Colon (tissue), 2 donors: ENCODE data around the gene PIK3CD.
"Not testable (repeated sequence)": the region's sequence is repeated elsewhere in the genome, so short reads cannot be mapped to it uniquely, and the experiment has no call there.

Source experiments
- FAIRE-seq: peaks from 2 replicates; lab custom pipeline; 2012; peaks lifted over from hg19 to GRCh38; lab: Jason Lieb, UNC
- donor health status: control.
- donor health status: control.

The PIK3CD gene

GRCh38 chr1:9689971-9690381 is 38.4 kb downstream of the PIK3CD start:
- FAIRE-seq, result no peak

- FAIRE-seq, result no peak
Observed at GRCh38 chr1:9690440-9691107, 39.0 kb downstream of the PIK3CD start.

- FAIRE-seq, result no peak
Observed at GRCh38 chr1:9691108-9691445, 39.5 kb downstream of the PIK3CD start.

GRCh38 chr1:9691691-9692090 is 40.2 kb downstream of the PIK3CD start:
- no peak for FAIRE-seq

- no peak for FAIRE-seq
Observed at GRCh38 chr1:9696793-9697192, 45.3 kb downstream of the PIK3CD start.

- FAIRE-seq, result no peak
Observed at GRCh38 chr1:9699361-9699760, 47.8 kb downstream of the PIK3CD start.

GRCh38 chr1:9700340-9700739 is 48.8 kb downstream of the PIK3CD start:
- FAIRE-seq, result no peak

GRCh38 chr1:9701665-9702064 is 50.1 kb downstream of the PIK3CD start:
- FAIRE-seq, result no peak

GRCh38 chr1:9703165-9703509 is 51.6 kb downstream of the PIK3CD start:
- FAIRE-seq, result no peak

- no peak for FAIRE-seq
Observed at GRCh38 chr1:9703681-9704080, 52.1 kb downstream of the PIK3CD start.

- FAIRE-seq, result no peak
Observed at GRCh38 chr1:9705337-9706093, 54.0 kb downstream of the PIK3CD start.

- no peak for FAIRE-seq
Observed at GRCh38 chr1:9706178-9706577, 54.6 kb downstream of the PIK3CD start.

- no peak for FAIRE-seq
Observed at GRCh38 chr1:9710037-9710436, 58.5 kb downstream of the PIK3CD start.

GRCh38 chr1:9711466-9712020 is 60.0 kb downstream of the PIK3CD start:
- FAIRE-seq, result no peak

GRCh38 chr1:9712767-9713166 is 61.2 kb downstream of the PIK3CD start:
- FAIRE-seq, result not testable (repeated sequence)

- FAIRE-seq, result no peak
Observed at GRCh38 chr1:9714257-9714718, 62.8 kb downstream of the PIK3CD start.

- no peak for FAIRE-seq
Observed at GRCh38 chr1:9715536-9716226, 64.2 kb downstream of the PIK3CD start.

GRCh38 chr1:9716404-9717192 is 65.1 kb downstream of the PIK3CD start:
- FAIRE-seq, result no peak

GRCh38 chr1:9717193-9718005 is 65.9 kb downstream of the PIK3CD start:
- FAIRE-seq, result no peak

- FAIRE-seq, result no peak
Observed at GRCh38 chr1:9718006-9718680, 66.6 kb downstream of the PIK3CD start.
